ENCODE measurements around the gene RAB40C.

DNA sequence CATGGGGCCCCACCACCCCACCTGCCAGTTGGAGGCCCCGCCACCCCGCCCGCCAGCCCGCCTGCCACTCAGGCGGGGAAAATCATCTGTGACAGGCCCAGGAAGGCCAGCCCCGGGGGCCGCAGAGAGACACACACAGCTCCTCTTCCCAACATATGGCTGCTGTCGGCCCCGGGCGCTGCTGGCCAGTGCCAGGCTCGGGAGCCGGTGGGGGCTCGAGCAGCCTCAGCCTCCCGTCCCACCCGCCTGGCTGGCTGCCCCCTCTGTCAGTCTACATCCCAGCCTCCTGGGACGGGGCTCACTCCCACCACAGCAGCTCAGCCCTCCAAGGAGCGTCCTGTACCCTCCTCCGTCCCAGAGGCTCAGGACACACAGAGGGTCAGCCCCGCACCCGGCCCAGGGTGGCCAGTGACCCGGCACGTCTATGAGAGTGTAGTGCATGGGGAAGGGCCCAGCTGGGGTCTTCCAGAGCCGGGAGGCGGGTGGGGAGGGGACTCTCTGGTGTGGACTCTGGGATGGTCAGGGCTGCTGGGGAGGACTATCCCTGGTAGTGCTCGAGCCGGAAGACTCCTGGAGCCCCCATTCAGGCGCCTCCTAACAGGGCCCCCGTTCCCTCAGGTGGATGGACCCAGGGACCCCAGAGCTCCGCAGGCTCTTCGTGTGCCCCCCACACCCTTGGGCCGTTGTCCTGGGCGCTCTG, 33.2 kb upstream of the RAB40C start:
- no peak for TF ChIP-seq MYC (IDR thresholded peaks at IDR 0.05; ENCODE audit: insufficient read depth, insufficient read length, insufficient replicate concordance, low read length, severe bottlenecking)
- no peak for TF ChIP-seq HDGF (IDR thresholded peaks at IDR 0.05)
- no peak for TF ChIP-seq CTCF (IDR thresholded peaks at IDR 0.05 in 2 of 3, conservative IDR thresholded peaks at IDR 0.05 in 1 of 3; ENCODE audit: control insufficient read depth in 2 of 3, extremely low read depth in 1 of 3, insufficient read depth in 1 of 3, low read depth in 3 of 3, low read length in 3 of 3)
- TF ChIP-seq REST (IDR thresholded peaks at IDR 0.05; ENCODE audit: low read depth, low read length), result no peak
- no peak for TF ChIP-seq BHLHE40 (IDR thresholded peaks at IDR 0.05; ENCODE audit: borderline replicate concordance in 1 of 2, low read depth in 2 of 2, low read length in 1 of 2)
